Adrenal gland (tissue), 5 donors: Measurements from ENCODE around the gene EPS8L2.
"Not testable (repeated sequence)": the region's sequence is repeated elsewhere in the genome, so short reads cannot be mapped to it uniquely, and the experiment has no call there.

Experiments
- POLR2A ChIP-seq, 2 donors: fragments of 450-650 bp; IDR thresholded peaks; one replicate each; pipeline ENCODE4 v1.6.1; 2017; ENCODE audit warnings: antibody characterized with exemption in 2 of 2, mild to moderate bottlenecking in 2 of 2, moderate library complexity in 1 of 2
- TF ChIP-seq, protein P1 (sequence below), 6 experiments: fragments of 450-650 bp in 4 of 6; fragments of 200-600 bp in 2 of 6; sonication (generic) in 1 of 6; IDR thresholded peaks; 1 replicate in 5 of 6; 2 replicates in 1 of 6; pipeline versions ENCODE4 v1.5.1 to v1.8.0; 2016 to 2021; ENCODE audit warnings: antibody characterized with exemption in 6 of 6, mild to moderate bottlenecking in 2 of 6, moderate library complexity in 1 of 6
- donor health status: DM: no; HTN: no; CAD: no.

GRCh38 chr11:737899-738298, 31.9 kb downstream of the EPS8L2 start:
- TF ChIP-seq, protein P1, sequence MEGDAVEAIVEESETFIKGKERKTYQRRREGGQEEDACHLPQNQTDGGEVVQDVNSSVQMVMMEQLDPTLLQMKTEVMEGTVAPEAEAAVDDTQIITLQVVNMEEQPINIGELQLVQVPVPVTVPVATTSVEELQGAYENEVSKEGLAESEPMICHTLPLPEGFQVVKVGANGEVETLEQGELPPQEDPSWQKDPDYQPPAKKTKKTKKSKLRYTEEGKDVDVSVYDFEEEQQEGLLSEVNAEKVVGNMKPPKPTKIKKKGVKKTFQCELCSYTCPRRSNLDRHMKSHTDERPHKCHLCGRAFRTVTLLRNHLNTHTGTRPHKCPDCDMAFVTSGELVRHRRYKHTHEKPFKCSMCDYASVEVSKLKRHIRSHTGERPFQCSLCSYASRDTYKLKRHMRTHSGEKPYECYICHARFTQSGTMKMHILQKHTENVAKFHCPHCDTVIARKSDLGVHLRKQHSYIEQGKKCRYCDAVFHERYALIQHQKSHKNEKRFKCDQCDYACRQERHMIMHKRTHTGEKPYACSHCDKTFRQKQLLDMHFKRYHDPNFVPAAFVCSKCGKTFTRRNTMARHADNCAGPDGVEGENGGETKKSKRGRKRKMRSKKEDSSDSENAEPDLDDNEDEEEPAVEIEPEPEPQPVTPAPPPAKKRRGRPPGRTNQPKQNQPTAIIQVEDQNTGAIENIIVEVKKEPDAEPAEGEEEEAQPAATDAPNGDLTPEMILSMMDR (IDR thresholded peaks at IDR 0.05): not testable (repeated sequence)
- not testable (repeated sequence) for TF ChIP-seq POLR2A (IDR thresholded peaks at IDR 0.05)
